ENCODE data around the gene ADCY5. TPM values are rescaled to one million over a fixed set of nuclear protein-coding genes. Genes with fewer than 3 reads are reported as not detected.

The ADCY5 gene
- total RNA-seq, 1 experiment from 2014 or later = 0.24 TPM

DNA sequence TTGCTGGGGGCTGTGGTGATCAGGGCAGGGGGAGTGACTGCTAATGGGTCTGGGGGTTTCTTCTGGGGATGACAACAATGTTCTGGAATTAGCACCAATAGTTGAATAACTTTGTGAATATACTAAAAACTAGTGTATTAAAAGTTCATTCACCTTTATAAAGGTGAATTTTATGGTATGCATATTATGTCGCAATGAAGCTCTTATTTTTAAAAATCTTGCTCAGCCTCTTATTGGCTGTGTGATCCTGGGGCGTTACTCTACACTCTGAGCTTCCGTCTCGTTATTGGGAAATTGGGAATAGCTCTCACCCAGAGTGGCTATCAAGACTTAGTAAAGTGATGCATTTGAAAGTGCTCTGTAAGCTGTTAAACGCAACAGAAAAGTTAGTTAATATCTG lies 141.8 kb downstream of the ADCY5 start:
- no peak overlapping the region for H3K4me2 ChIP-seq
- H3K9me3 ChIP-seq (ENCODE audit: insufficient read depth, low read depth) = no peaks in the 10 kb centered on the region
- no peaks in the 10 kb centered on the region for H3K79me2 ChIP-seq (ENCODE audit: low read depth)
- H3K27ac ChIP-seq = no peak overlapping the region
- TF ChIP-seq EZH2 (IDR thresholded peaks at IDR 0.05; ENCODE audit: low read depth) (no peak), CTCF (conservative IDR thresholded peaks at IDR 0.05) (no peak)
- no peaks in the 10 kb centered on the region; the same call in 1 of the 2 replicates for H4K20me1 ChIP-seq (ENCODE audit: insufficient read depth)
- ChIA-PET CTCF (interaction anchor here (0.8 kb wide), 1 partner anchor 372 kb away, joined by 20 read pairs; no protein-coding TSS in a partner anchor), POLR2A (ENCODE audit: unreplicated experiment) (no interaction called here)
- no peaks in the 10 kb centered on the region for H3K4me1 ChIP-seq (replicated peaks; ENCODE audit: insufficient read depth)
- H3K27me3 ChIP-seq (ENCODE audit: insufficient read depth, low read depth) = no peaks in the 10 kb centered on the region
- H3K36me3 ChIP-seq (ENCODE audit: low read depth) = no peaks in the 10 kb centered on the region
- H3K9me2 ChIP-seq (ENCODE audit: insufficient read depth) = no peaks in the 10 kb centered on the region
- no TSS peak for BruUV-seq (replicated peaks)
- no peak overlapping the region for H3K4me3 ChIP-seq
- H2AFZ ChIP-seq = no peak overlapping the region
- H3F3A ChIP-seq (ENCODE audit: insufficient read depth, low read depth) = no peaks in the 10 kb centered on the region
- intact Hi-C loops (cut with micrococcal nuclease; ENCODE audit: unreplicated experiment) = no loop called here
- DNase-seq = peak in 1 of 2 experiments; percentile 12

DNA sequence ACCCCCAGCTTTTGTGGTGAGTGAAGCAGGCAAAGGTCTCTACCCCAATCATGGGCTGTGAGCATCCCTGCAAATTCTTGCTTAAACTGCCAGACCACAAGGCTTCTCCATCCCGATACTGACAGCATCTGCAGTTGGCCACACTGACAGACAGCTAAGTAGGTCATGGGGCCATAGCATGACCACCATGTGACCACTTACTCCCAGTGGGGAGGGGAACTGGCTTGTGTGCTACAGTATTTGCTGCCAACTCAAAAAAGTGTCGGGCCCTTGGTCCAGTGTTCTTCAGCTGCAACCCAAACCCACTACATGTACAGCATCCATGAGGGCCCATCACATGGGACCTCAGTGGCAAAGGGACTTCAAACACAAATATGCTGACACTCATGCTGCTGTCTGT lies 143.7 kb downstream of the ADCY5 start:
- DNase-seq = no peak
- intact Hi-C loops (cut with micrococcal nuclease; ENCODE audit: unreplicated experiment) = no loop called here
- Histone ChIP-seq H3K36me3 (ENCODE audit: low read depth) (no peaks in the 10 kb centered on the region), H3K9me2 (ENCODE audit: insufficient read depth) (no peaks in the 10 kb centered on the region), H3K4me2 (no peak overlapping the region), H3K4me1 (replicated peaks; ENCODE audit: insufficient read depth) (no peaks in the 10 kb centered on the region), H3K9me3 (ENCODE audit: insufficient read depth, low read depth) (no peaks in the 10 kb centered on the region), H4K20me1 (ENCODE audit: insufficient read depth) (no peaks in the 10 kb centered on the region; the same call in 1 of the 2 replicates), H2AFZ (no peak overlapping the region), H3K27ac (no peak overlapping the region), H3F3A (ENCODE audit: insufficient read depth, low read depth) (no peaks in the 10 kb centered on the region), H3K79me2 (ENCODE audit: low read depth) (no peaks in the 10 kb centered on the region), H3K27me3 (ENCODE audit: insufficient read depth, low read depth) (no peaks in the 10 kb centered on the region), H3K4me3 (no peak overlapping the region)
- ChIA-PET CTCF (no interaction called here), POLR2A (ENCODE audit: unreplicated experiment) (no interaction called here)
- no peak for TF ChIP-seq CTCF (conservative IDR thresholded peaks at IDR 0.05)
- TF ChIP-seq EZH2 (IDR thresholded peaks at IDR 0.05; ENCODE audit: low read depth) = no peak
- BruUV-seq (replicated peaks) = no TSS peak

DNA sequence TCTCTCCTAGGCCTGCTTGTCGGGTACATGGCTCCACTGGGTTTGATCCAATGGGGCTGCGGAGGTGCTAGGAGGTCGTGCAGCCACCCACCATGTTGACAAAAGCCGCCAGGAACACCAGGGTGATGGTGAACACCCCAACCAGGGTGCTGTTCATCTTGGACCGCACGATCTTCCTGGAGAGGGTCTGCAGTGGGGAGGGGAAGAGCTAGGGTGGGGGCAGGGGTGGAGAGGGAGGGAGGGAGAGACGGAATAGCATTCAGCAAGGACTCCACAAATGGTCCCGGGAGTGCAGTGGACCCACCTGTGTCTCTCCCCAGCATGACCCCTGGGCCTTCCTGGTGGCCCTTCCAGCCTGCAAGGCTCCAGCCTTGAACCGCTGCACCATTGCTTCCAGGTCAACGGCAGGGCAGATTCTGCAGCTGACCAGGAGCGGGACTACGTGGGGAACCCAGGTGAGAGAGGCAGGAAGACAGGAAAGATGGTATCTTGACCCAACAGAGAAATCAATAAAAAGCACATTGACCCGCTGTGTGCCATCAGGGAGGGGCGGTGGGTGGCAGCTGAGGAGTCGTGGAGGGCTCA lies 144.8 kb downstream of the ADCY5 start:
- Histone ChIP-seq H3F3A (ENCODE audit: insufficient read depth, low read depth) (no peaks in the 10 kb centered on the region), H3K9me3 (ENCODE audit: insufficient read depth, low read depth) (no peaks in the 10 kb centered on the region), H3K27ac (no peak overlapping the region), H2AFZ (no peak overlapping the region), H3K27me3 (ENCODE audit: insufficient read depth, low read depth) (no peaks in the 10 kb centered on the region), H3K79me2 (ENCODE audit: low read depth) (no peaks in the 10 kb centered on the region), H3K36me3 (ENCODE audit: low read depth) (no peaks in the 10 kb centered on the region), H3K9me2 (ENCODE audit: insufficient read depth) (no peaks in the 10 kb centered on the region), H3K4me1 (replicated peaks; ENCODE audit: insufficient read depth) (0 out of 2 replicates have a peak, but pooled peaks cover under 1% of the 10 kb centered on the region), H3K4me2 (no peak overlapping the region), H3K4me3 (no peak overlapping the region), H4K20me1 (ENCODE audit: insufficient read depth) (no peaks in the 10 kb centered on the region; the same call in 1 of the 2 replicates)
- intact Hi-C loops (cut with micrococcal nuclease; ENCODE audit: unreplicated experiment) = no loop called here
- no TSS peak for BruUV-seq (replicated peaks)
- CTCF ChIA-PET = no interaction called here
- no peak for TF ChIP-seq EZH2 (IDR thresholded peaks at IDR 0.05; ENCODE audit: low read depth)
- no peak for TF ChIP-seq CTCF (conservative IDR thresholded peaks at IDR 0.05)
- no peak for DNase-seq
- POLR2A ChIA-PET (ENCODE audit: unreplicated experiment) = no interaction called here
